Hepatocyte (in vitro differentiated cells): Measurements from ENCODE around the gene HOXB6. TPM values are rescaled to one million over a fixed set of nuclear protein-coding genes. Genes with fewer than 3 reads are reported as not detected.
A peak's percentile ranks its signal among the peaks of the same experiment; 100 is the strongest.

Experiments
- DNase-seq: peaks from one replicate; pipeline ENCODE4 v3.0.0-alpha.2; 2016; ENCODE audit warnings: low spot score
- H2AFZ ChIP-seq: fragments of 200-600 bp; sonication (generic); 2 replicates; pipeline ENCODE4 v1.6.0; 2016; ENCODE audit warnings: antibody characterized with exemption, mild to moderate bottlenecking
- H3K27ac ChIP-seq: fragments of 200-600 bp; sonication (generic); 2 replicates; pipeline ENCODE4 v1.5.1; 2016; ENCODE audit warnings: mild to moderate bottlenecking
- H3K27me3 ChIP-seq: fragments of 200-600 bp; sonication (generic); 2 replicates; pipeline ENCODE4 v1.6.1; 2016
- H3K36me3 ChIP-seq: fragments of 200-600 bp; sonication (generic); replicated peaks from 2 replicates; pipeline ENCODE4 v1.5.1; 2016; ENCODE audit warnings: low read depth; ENCODE audit not compliant: insufficient read depth
- H3K4me1 ChIP-seq: fragments of 200-600 bp; sonication (generic); 2 replicates; pipeline ENCODE4 v1.5.1; 2016; ENCODE audit warnings: mild to moderate bottlenecking, moderate library complexity; ENCODE audit not compliant: insufficient read depth
- H3K4me2 ChIP-seq: fragments of 200-600 bp; sonication (generic); 2 replicates; pipeline ENCODE4 v1.6.0; 2016
- H3K4me3 ChIP-seq: fragments of 200-600 bp; sonication (generic); 2 replicates; pipeline ENCODE4 v1.5.1; 2016; ENCODE audit warnings: mild to moderate bottlenecking
- H3K79me2 ChIP-seq: fragments of 200-600 bp; sonication (generic); 2 replicates; pipeline ENCODE4 v1.6.0; 2017; ENCODE audit warnings: mild to moderate bottlenecking
- H3K9me2 ChIP-seq: fragments of 200-600 bp; sonication (generic); replicated peaks from 2 replicates; pipeline ENCODE4 v1.6.0; 2017; ENCODE audit warnings: mild to moderate bottlenecking; ENCODE audit not compliant: insufficient read depth
- H3K9me3 ChIP-seq: fragments of 200-600 bp; sonication (generic); 2 replicates; pipeline ENCODE4 v1.5.1; 2016; ENCODE audit warnings: low read depth, mild to moderate bottlenecking
- H4K20me1 ChIP-seq: fragments of 200-600 bp; sonication (generic); 2 replicates; pipeline ENCODE4 v1.6.0; 2016; ENCODE audit warnings: mild to moderate bottlenecking; ENCODE audit not compliant: insufficient read depth, poor library complexity, severe bottlenecking
- CTCF ChIP-seq: fragments of 200-600 bp; sonication (generic); IDR thresholded peaks from 2 replicates; pipeline ENCODE4 v1.5.1; 2016; ENCODE audit warnings: antibody characterized with exemption, mild to moderate bottlenecking; ENCODE audit not compliant: poor library complexity
- EZH2 ChIP-seq: fragments of 200-600 bp; sonication (generic); IDR thresholded peaks from 2 replicates; pipeline ENCODE4 v1.6.1; 2016; ENCODE audit warnings: antibody characterized with exemption, mild to moderate bottlenecking, borderline replicate concordance
- EZH2phosphoT487 ChIP-seq: fragments of 200-600 bp; sonication (generic); IDR thresholded peaks from one replicate; pipeline ENCODE4 v1.6.1; 2018; ENCODE audit warnings: antibody characterized with exemption, mild to moderate bottlenecking, low read depth, moderate library complexity; ENCODE audit not compliant: unreplicated experiment, severe bottlenecking
- WGBS: methylation state at CpG from one replicate; pipeline ENCODE4 v1.1.6; 2016; ENCODE audit warnings: low lambda C conversion rate; ENCODE audit errors: missing lambda C conversion rate; 5-methylcytosine and 5-hydroxymethylcytosine counted together
- polyA plus RNA-seq: library from polyadenylated mRNA; unstranded; fragments of >200 nt; fragmentation: Nextera tagmentation; extraction: Ambion mirVana; gene quantifications from 2 replicates; pipeline ENCODE4 v1.2.1, GENCODE V29; 2016
- total RNA-seq: library from RNA; depleted of rRNA; stranded (reverse); fragments of >200 nt; gene quantifications from 2 replicates; pipeline ENCODE4 v1.2.3, GENCODE V29; 2014

Gene HOXB6
- total and polyA plus RNA-seq, 2 experiments from 2014 or later = 4.8 to 7.7 TPM

- Histone ChIP-seq H3K27ac (peak overlapping the region; percentile 55), H3K4me1 (peaks cover 20% of the 10 kb centered on the region), H3K9me3 (no peaks in the 10 kb centered on the region), H3K4me3 (peak overlapping the region; percentile 29), H3K27me3 (peaks cover 98% of the 10 kb centered on the region), H3K9me2 (no peaks in the 10 kb centered on the region), H3K79me2 (no peaks in the 10 kb centered on the region), H3K36me3 (no peaks in the 10 kb centered on the region), H3K4me2 (peak overlapping the region; percentile 94), H4K20me1 (no peaks in the 10 kb centered on the region), H2AFZ (peak overlapping the region; percentile 66)
- TF ChIP-seq EZH2 (peak; percentile 92), CTCF (no peak), EZH2phosphoT487 (peak; percentile 58)
- DNase-seq = peak; percentile 66
- under 1% methylated on average over 59 of the region's 69 CpGs for WGBS
Observed at GRCh38 chr17:48625495-48626244, 20.9 kb upstream of the HOXB6 start.

- Histone ChIP-seq H3K79me2 (no peaks in the 10 kb centered on the region), H3K27me3 (peaks cover 98% of the 10 kb centered on the region), H3K4me1 (peaks cover 24% of the 10 kb centered on the region), H3K9me2 (no peaks in the 10 kb centered on the region), H3K4me3 (peak overlapping the region; percentile 29), H4K20me1 (no peaks in the 10 kb centered on the region), H3K36me3 (no peaks in the 10 kb centered on the region), H3K4me2 (peak overlapping the region; percentile 94), H3K27ac (peak overlapping the region; percentile 55), H2AFZ (peak overlapping the region; percentile 66), H3K9me3 (no peaks in the 10 kb centered on the region)
- TF ChIP-seq EZH2 (peak; percentile 75), EZH2phosphoT487 (peak; percentile 71), CTCF (no peak)
- WGBS = 2% methylated on average over 36 of the region's 66 CpGs
- DNase-seq = peak; percentile 55
Observed at GRCh38 chr17:48624544-48625494, 20.0 kb upstream of the HOXB6 start.

GRCh38 chr17:48624118-48624517 is 19.3 kb upstream of the HOXB6 start:
- Histone ChIP-seq H3K36me3 (no peaks in the 10 kb centered on the region), H3K27me3 (peaks cover 98% of the 10 kb centered on the region), H2AFZ (no peak overlapping the region), H3K9me2 (no peaks in the 10 kb centered on the region), H4K20me1 (no peaks in the 10 kb centered on the region), H3K4me3 (no peak overlapping the region), H3K9me3 (no peaks in the 10 kb centered on the region), H3K27ac (no peak overlapping the region), H3K4me1 (peaks cover 26% of the 10 kb centered on the region), H3K79me2 (no peaks in the 10 kb centered on the region), H3K4me2 (peak overlapping the region; percentile 94)
- 37% methylated on average over 5 of the region's 5 CpGs for WGBS
- no peak for DNase-seq
- peak; percentile 42 for TF ChIP-seq EZH2phosphoT487
- no peak for TF ChIP-seq EZH2
